NT2/D1 (cell line): ENCODE results near the gene CST3.
"Not testable (repeated sequence)": the region's sequence is repeated elsewhere in the genome, so short reads cannot be mapped to it uniquely, and the experiment has no call there.

Source experiments
- DNase-seq: peaks from one replicate; pipeline ENCODE4 v3.0.0-alpha.2; 2011; ENCODE audit warnings: low read depth, low spot score
- H3K27me3 ChIP-seq: 2 replicates; pipeline ENCODE4 v1.6.0; 2011; ENCODE audit warnings: mild to moderate bottlenecking; ENCODE audit not compliant: insufficient read length, insufficient read depth
- H3K36me3 ChIP-seq: 2 replicates; pipeline ENCODE4 v1.6.1; 2011; ENCODE audit warnings: mild to moderate bottlenecking, low read length, mixed read lengths; ENCODE audit not compliant: insufficient read depth, insufficient read length
- H3K4me1 ChIP-seq: 2 replicates; pipeline ENCODE4 v1.5.1; 2011; ENCODE audit not compliant: insufficient read depth, insufficient read length
- H3K4me3 ChIP-seq: 2 replicates; pipeline ENCODE4 v1.5.1; 2011; ENCODE audit warnings: low read depth; ENCODE audit not compliant: insufficient read length
- H3K9ac ChIP-seq: 2 replicates; pipeline ENCODE4 v1.6.0; 2011; ENCODE audit warnings: low read depth; ENCODE audit not compliant: insufficient read length
- H3K9me3 ChIP-seq: 2 replicates; pipeline ENCODE4 v1.5.1; 2011; ENCODE audit warnings: mild to moderate bottlenecking, low read length; ENCODE audit not compliant: insufficient read depth
- SUZ12 ChIP-seq: IDR thresholded peaks from 2 replicates; pipeline ENCODE4 v1.6.1; 2011; ENCODE audit not compliant: insufficient read length, insufficient read depth; ENCODE audit errors: extremely low read depth
- YY1 ChIP-seq: IDR thresholded peaks from 2 replicates; pipeline ENCODE4 v1.6.1; 2011; ENCODE audit not compliant: insufficient read length, insufficient read depth
- ZNF274 ChIP-seq: IDR thresholded peaks from 2 replicates; pipeline ENCODE4 v1.6.1; 2011; ENCODE audit warnings: mild to moderate bottlenecking, low read depth, low read length

The CST3 gene

GRCh38 chr20:23625236-23625964 lies 12.4 kb downstream of the CST3 start:
- H3K9me3 ChIP-seq: no peaks in the 10 kb centered on the region
- H3K4me3 ChIP-seq: no peak overlapping the region
- no peaks in the 10 kb centered on the region for H3K27me3 ChIP-seq
- DNase-seq: no peak
- H3K9ac ChIP-seq: no peak overlapping the region
- H3K36me3 ChIP-seq: no peaks in the 10 kb centered on the region
- no peak for TF ChIP-seq YY1
- TF ChIP-seq ZNF274: no peak
- TF ChIP-seq SUZ12: no peak
- H3K4me1 ChIP-seq: peaks cover 3% of the 10 kb centered on the region

- no peak overlapping the region for H3K4me3 ChIP-seq
- H3K4me1 ChIP-seq: no peaks in the 10 kb centered on the region
- no peak for DNase-seq
- H3K27me3 ChIP-seq: no peaks in the 10 kb centered on the region
- no peaks in the 10 kb centered on the region for H3K36me3 ChIP-seq
- no peak overlapping the region for H3K9ac ChIP-seq
- TF ChIP-seq ZNF274 (no peak), SUZ12 (no peak), YY1 (no peak)
- H3K9me3 ChIP-seq: no peaks in the 10 kb centered on the region
Observed at GRCh38 chr20:23624324-23624691, 13.4 kb downstream of the CST3 start.

- DNase-seq: no peak
- no peak for TF ChIP-seq SUZ12
- TF ChIP-seq ZNF274: no peak
- no peak for TF ChIP-seq YY1
- Histone ChIP-seq H3K4me3 (no peak overlapping the region), H3K36me3 (no peaks in the 10 kb centered on the region), H3K9me3 (no peaks in the 10 kb centered on the region), H3K4me1 (no peaks in the 10 kb centered on the region), H3K9ac (no peak overlapping the region), H3K27me3 (no peaks in the 10 kb centered on the region)
Observed at GRCh38 chr20:23623666-23624323, 14.0 kb downstream of the CST3 start.

- H3K9me3 ChIP-seq: no peaks in the 10 kb centered on the region
- H3K4me1 ChIP-seq: no peaks in the 10 kb centered on the region
- no peak overlapping the region for H3K4me3 ChIP-seq
- H3K9ac ChIP-seq: no peak overlapping the region
- no peaks in the 10 kb centered on the region for H3K36me3 ChIP-seq
- DNase-seq: no peak
- no peaks in the 10 kb centered on the region for H3K27me3 ChIP-seq
- TF ChIP-seq YY1 (no peak), SUZ12 (no peak)
Observed at GRCh38 chr20:23622839-23623343, 14.9 kb downstream of the CST3 start.

- not testable (repeated sequence) for H3K4me3 ChIP-seq, DNase-seq, H3K27me3 ChIP-seq, H3K9ac ChIP-seq, H3K4me1 ChIP-seq, H3K9me3 ChIP-seq, H3K36me3 ChIP-seq
Observed at GRCh38 chr20:23622401-23622800, 15.4 kb downstream of the CST3 start.

GRCh38 chr20:23620670-23621386 lies 16.9 kb downstream of the CST3 start:
- not testable (repeated sequence) for H3K27me3 ChIP-seq, H3K36me3 ChIP-seq, H3K9ac ChIP-seq, DNase-seq, H3K9me3 ChIP-seq, H3K4me3 ChIP-seq, H3K4me1 ChIP-seq

GRCh38 chr20:23614163-23614562 lies 23.6 kb downstream of the CST3 start:
- Histone ChIP-seq H3K27me3 (no peaks in the 10 kb centered on the region), H3K4me3 (no peak overlapping the region), H3K36me3 (no peaks in the 10 kb centered on the region), H3K4me1 (no peaks in the 10 kb centered on the region), H3K9me3 (no peaks in the 10 kb centered on the region), H3K9ac (no peak overlapping the region)
- DNase-seq: no peak
- TF ChIP-seq YY1: no peak
- TF ChIP-seq ZNF274: no peak
- no peak for TF ChIP-seq SUZ12
